CD4-positive, alpha-beta T cell treated with Interleukin-4 for 4 hours (primary cell): ENCODE measurements around the gene KCNH5.

Experiments
- DNase-seq: peaks from one replicate; pipeline ENCODE4 v3.0.0-alpha.2; 2020

KCNH5 gene

DNA sequence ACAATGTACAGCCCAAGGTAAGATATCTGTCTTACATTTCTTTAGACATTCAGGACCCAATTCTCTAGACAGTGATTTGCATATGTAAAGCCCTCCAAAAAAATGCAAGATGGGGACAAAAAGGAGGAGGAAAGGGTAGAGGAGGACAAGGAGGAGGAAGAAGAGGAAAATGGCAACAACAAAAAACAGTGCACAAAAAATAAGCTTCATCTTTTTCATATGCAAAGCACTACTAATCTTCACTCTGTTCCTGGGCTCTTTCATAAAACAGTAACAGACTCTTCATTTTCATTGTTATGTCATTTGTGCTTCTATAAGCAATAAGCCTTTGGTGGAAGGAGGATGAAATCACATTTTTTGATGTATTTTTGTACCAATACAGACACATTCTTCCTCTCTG is 61.4 kb downstream of the KCNH5 start:
- no peak for DNase-seq

DNA sequence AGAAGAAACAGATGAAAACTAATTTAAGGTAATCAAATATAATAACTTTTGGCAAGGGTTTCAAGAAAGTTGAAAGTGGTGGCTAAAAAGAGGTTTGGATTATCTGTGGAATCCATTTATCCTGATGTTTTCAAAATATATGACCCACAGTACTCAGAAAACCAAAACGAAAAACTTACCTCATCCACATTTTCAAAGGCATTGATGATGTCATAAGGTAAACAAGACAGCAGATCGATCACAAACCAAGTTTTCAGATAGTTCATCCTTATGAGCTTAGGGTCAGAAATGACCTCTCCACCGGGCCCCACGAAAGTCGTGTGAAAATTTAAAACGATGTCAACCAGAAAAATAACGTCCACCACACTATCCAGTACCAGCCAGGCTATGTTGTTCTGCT is 64.6 kb downstream of the KCNH5 start:
- DNase-seq: no peak

DNA sequence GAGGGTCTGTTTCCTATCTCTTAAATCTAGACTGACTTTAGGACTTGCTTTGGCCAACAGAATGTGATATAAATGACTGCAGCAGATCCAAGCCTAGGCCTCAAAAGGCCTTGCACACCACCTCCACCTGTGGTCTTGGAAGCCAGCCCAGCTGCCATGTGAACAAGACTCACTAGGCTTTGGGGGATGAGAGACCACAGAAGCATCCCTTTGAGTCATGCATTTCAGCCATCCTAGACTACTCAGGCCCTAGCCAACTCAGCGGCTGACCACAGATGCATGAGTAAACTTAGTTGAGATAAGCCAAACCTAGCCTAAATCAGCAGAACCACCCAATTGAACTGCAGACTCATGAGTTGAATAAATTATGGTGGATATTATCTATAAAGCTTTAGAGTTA is 87.7 kb downstream of the KCNH5 start:
- no peak for DNase-seq

DNA sequence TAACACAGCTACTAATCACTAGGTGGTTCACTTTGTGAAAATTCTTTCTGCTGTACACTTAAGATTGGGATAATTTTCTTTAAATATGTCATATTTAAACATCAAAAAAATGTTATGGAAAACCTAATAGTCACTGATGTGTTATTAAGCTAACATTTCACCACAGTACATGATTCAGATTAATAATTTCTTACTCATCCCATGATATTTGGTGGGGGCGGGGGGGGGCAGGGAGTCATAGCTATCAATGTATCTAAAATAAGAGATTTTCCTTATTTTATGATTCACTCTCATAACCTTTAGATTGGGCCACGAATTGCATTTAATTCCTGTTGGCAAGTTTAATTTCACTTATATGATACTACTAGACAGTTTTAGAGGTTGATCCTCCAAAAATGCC is 88.8 kb downstream of the KCNH5 start:
- no peak for DNase-seq

DNA sequence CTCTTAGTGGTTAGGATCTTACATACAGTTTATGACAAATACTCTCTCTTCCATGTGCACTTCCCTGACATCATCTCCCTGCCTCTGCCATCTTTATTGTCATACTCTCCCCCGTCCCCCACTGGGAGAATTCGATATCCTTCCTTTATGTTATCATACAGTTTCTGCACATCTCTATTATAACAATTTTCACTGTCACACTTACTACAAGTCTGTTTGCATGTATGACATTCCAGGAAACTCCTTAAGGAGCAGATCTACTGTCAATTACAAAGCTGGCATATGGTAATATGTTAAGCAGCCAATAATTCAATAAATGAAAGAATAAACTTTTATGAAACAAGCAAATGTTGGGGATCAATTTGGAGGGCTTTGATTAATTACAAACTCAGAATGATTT is 91.1 kb downstream of the KCNH5 start:
- DNase-seq: no peak

DNA sequence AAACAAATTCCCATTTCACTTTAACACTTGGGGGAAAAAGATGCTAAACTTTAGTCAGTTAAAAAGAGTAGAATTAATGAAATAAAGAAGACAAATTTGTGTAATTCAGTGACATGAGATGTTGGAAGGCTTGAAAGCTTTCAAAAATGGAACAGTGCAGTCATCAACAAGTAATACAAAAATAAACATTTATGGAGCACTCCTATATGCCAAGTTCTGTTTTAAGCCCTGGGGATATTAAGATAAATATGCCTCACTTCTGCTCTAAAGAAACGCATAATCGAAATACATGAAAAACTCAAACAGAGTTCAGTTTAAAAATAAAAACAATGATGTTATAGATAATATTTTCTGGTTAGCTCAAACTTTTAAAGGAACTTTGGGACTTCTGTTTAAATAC is 93.0 kb downstream of the KCNH5 start:
- DNase-seq: no peak

DNA sequence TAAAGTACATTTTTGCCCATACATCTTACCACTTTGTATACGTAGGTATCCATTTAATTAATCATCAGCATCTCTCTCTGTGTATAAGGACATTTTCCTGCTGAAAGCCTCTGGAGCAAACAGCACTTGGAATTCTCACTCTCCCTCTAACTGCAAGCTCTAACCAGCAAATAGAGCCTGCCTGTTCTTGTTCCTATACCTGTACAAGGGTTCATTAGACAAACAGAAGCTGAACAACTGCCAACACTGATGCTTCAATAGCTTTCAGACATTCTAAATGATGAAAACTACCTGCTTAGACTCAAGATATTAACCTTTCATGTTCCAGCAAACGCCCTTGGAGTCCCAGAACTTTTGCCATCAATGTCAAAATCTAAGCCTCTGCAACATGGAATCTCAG is 98.0 kb downstream of the KCNH5 start:
- no peak for DNase-seq

DNA sequence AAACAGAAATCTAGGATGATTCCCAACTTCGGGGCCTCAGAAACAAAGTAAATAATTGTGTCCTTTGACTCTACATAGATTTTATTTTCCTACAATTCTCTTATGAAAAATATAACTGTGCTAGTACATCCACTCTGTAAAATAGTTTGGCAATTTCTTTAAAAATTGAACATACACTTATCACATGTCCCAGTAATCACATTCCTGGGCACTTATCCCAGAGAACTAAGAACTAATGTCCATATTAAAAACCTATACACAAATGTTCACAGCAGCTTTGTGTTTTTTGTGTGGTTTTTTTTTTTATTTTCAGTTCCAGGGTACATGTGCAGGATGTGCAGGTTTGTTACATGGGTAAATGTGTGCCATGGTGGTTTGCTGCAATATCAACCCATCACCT is 99.0 kb downstream of the KCNH5 start:
- no peak for DNase-seq

DNA sequence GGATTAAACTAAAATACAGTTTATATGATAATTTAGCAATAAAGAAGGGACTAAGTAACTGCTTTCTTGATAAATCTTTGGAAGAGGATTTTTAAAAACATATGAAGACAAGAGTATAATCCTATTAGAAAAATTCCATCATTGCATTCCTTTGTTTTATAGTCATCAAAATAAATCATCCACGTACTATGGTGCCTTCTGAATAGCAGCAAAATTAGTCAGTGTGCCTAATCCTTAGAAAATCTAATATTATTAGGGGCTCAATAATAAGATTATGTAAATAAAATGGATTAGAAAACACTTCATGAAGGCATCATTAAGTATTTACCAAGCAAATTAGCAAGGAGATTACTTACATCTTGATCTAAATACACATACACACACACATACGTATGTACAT is 102.1 kb downstream of the KCNH5 start:
- DNase-seq: no peak

DNA sequence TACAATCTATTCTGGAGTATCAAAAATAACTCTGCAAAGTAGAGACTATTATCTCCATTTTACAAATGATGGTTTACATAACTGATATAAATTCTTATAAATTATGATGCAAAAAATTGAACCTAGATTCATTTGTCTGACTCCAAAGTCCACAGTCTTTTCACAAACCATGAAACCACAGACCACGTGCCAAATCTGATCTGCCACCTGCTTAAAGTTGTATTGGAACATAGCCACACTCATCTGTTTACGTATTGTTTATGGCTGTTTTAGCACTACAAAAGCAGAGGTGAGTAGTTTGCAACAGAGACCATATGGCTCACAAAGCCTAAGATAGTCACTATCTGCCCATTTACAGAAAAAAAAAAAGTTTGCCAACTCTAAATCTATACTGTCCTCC is 105.3 kb downstream of the KCNH5 start:
- no peak for DNase-seq

DNA sequence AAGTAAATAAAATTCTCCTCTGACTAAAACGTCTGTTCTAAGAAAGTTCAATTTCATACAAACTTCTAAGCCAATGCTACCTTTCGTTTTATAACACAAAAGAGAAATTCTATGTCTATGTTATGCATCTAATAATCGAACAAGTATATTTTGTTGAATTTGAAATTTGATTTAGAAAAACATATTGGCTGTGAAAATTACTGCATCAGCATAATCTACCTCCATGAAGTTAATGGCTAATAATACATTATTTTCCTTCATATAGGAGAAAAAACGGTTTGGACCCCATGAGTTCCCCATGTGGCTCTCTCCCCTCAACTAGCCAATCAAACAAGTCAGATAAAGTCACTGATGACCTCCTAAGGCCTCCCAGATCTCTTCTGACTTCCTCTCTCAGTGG is 106.5 kb downstream of the KCNH5 start:
- no peak for DNase-seq

DNA sequence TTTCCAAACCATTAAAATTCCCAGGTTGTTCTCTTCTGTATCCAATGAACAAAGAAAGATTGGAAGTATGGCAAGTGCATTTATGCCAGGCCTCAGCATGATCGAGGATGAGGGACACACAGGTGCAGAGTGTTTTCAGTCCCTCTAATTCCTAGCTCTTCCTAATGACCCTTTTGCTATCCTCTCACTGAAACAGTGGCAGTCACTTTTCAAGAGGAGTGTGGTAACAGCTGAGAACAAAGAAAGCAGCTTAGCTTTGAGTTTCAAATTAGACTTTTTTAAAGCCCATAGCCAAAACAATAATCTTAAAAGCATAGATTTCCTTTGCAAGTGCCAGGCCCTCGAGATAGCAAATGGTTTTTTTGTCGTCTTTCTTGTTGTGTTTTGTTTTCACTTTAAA is 110.8 kb downstream of the KCNH5 start:
- DNase-seq: no peak

DNA sequence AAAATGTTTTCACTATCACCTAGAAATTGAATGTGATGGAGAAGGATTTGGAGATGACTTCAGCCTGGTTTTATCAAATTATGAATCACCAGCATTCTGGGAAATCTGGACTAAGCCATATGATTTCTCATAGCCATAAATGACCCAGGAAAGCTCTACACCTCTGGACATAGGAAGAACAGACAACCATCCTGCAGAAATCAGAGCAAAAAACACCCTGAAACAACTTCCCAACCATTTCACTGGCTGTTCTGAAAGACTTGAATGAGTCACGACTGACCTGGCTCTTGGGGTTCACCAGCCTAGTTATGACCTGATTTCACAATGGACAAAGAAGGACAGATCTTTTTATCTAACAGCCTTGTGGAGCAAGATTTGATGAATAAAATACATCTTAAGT is 123.8 kb downstream of the KCNH5 start:
- no peak for DNase-seq

DNA sequence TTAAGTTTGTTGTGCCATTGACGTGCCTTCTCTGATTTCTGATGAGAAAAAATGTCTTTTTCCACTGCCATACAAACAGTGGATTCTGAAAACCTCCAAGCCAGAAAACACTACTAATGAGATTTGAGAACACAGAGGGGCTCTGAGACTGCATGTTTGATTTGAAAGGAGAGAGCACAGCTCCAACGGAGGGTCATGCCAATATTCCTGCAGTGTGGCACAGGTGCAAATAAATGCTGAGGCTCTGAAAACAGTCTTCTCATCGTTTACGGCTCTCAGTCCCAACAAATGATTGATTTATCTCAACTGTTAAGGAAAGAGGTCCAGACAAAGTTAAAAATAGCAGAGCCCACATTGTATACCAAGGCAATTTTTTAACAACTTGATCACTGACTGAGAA is 128.7 kb downstream of the KCNH5 start:
- no peak for DNase-seq

DNA sequence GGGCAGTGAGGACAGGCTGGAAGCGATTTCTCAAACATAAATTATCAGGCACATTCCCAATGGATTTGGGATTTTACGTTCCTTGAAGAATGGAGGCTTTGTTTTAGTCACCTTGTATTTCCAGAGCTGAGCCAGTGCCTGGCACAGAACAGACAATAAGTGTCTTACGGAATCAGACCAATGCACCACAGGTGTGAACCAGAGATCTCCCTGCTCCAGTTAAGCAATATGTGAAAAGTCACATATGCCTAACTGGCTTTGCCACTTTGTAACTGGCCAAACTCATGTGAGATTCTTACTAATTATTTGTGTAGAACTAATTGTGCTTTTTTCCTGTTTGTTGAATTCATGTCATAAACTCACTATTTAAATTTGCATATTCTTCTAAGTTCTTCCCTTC is 130.4 kb downstream of the KCNH5 start:
- DNase-seq: no peak

DNA sequence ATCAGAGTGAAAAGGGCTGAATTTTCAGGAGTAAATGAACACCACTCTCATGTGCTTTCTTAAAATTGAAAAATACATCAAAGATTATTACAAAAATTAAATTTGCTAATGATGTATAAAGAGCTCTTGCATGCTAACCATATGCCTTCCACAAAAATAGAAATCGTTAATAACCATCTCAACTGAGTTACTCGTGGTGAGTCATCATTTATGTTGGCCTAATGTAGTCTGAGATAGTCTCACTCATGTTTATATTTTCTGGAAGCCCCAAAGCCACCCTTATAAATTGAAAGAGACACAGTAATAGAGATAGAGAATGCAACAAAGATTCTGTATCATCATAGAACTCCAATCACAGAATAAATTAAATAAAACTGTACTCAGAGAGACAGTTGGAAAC is 131.2 kb downstream of the KCNH5 start:
- DNase-seq: no peak

DNA sequence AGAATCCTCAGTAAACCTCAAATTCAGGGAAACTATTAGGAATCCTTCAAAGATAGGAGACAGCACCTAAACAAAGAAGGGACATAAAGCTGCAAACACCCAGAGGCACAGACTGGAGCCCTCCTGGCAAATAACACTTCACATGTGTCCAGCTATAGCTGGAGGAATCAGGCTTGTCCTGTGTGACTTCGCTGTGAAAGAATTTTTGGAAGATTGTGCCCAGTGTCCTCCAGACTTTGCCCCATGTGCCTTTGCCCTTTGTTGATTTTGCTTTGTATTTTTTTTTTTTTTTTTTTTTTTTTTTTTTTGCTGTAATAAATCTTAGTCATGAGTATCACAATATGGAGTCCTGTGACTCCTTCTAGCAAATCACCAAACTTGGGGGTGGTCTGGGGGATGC is 136.8 kb downstream of the KCNH5 start:
- no peak for DNase-seq

DNA sequence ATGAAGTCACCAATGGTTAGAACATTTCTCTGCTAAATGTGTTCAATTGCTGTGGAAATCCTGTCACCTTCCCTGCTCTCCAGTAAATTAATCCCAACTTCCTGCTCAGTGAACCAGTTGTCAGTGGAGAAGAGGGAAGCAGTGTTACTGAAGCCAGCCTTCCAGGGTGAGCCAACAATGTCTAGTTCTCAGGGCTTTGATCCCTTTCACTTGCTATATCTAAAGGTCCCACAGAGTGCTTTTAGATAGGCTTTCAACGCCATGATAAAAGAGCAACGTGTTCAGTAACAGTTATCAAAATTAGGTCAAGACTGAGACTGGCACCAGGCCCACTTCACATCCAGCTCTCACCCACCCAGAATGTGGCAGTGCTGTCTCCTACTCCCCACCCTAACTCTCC is 139.7 kb downstream of the KCNH5 start:
- no peak for DNase-seq

DNA sequence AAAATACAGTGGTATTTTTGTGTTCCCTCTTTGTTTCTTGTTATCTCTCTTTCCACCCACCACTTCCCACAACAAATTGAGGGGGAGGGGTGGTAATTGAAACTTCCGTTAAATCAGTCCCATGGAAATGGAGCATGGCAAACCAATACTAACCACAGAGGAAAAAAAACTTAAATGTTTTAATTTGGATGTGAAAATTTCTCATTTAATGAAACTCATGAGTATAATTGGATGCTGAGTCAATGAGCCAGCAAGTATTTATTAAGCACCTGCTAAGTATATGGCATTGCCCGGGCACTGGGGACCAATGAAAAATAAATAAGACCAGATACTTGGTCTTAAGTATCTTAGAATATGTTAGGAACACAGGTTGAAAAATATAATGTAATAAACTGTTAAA is 147.5 kb downstream of the KCNH5 start:
- DNase-seq: no peak

DNA sequence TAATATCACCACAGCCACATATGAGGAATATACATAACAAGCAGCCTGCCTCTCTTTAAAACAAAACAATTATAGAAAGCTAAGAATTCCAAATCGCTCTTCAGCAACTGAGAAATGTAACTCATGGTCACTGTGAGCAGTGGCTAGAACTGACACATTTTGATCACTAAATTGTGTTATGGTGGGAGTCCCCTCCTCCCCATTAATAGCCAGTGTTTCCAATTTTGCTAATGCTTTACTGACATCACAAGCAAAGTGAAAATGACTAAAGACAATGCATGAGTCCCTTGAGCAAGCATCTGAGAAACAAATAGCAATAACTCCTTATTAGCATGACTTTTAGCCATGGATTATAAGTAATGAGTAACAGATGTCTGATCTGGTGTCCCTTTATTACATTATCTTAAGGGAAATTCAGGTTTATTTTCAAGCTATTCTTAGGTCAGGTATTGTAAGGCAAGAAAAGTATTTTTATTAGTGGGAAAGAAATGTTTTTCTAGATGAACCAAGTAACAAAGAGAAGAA is 148.3 kb downstream of the KCNH5 start:
- DNase-seq: no peak

DNA sequence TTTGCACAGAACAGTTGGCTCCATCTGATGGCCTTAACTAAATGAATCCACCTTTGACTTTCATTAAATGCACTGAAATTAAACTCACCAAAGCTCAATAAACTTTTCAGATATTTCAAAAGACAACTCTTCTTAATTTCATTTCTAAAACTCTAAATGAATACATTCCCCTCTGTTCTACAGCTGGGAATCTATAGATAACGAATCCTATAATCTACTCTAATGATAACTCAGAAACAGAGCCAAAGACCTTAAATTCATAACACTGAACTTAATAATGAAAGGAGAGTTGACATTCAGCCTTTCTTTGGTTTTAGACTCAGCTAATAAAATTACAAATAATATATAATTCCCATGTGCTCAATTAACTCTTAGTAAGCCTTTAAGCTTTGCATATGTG is 150.5 kb downstream of the KCNH5 start:
- no peak for DNase-seq

DNA sequence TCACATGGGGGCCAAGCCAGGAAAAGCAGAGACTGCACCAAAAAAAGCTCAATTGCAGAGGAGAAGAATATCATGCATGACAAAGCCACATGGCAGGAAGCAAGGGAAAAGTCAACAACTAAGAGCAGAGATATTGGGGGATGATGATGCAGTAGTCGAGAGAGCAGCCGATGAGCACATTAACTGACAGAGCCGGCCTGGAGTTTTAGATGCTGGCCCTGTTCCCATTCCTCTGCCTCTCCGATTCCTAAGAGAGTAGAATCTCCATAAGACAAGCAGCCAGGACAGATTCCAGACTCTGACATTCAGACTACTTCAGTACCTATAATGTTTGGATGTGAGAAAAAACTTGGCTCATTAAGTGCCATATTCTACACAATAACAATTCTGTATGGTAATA is 155.9 kb downstream of the KCNH5 start:
- DNase-seq: no peak

DNA sequence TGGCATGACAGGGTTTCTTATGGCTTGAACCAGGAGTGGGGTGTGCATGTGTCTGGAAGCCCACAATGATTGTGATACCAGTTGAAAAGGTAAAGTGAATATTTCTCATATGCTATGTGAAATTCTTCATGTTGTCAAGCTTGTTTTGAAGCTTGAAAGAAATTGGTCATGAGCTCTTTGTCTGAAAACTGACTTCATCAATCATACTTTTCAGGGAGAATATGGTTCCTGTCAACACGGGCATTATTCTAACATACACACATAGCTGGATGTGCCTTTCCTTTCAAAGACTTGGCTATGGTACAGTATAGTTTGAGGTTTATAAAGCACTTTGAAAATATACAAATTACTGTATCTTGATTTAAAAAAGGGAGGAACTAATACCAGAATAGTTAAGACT is 158.8 kb downstream of the KCNH5 start:
- DNase-seq: no peak

DNA sequence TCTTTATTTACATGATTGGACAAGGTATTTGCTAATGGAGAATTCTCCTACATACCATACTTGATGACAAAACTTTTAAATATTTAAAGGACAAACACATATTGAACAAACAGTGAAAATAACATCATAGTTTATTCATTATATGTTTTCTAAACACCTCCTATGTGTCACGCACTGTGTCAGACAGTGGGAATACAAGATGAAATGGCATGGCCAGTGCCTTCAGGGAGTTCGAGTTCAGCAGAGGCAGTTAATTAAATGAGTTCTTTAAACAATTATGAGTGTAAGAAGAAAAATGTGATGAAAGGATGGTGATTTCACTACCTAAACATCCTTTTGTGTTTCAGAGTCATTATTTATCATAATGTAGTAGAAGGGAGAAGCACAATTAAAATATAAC is 159.8 kb downstream of the KCNH5 start:
- DNase-seq: no peak

DNA sequence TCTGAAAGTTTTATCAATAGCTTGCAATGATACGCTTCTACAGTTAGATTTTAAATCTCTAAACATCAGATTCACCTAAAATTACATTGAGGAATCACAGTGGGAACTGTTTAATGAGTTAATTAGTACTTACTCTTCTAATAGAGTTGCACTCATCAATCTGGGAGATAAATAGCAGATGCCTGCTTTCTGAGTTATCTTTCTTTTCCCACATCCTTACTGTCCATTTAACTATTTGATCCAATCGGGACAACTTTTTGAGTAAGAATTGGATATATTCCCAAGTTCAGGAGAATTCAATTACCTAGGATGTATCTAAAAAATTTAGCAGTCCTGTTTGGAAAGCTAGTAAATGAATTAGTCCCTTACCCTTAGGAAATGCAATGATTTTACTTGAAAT is 162.3 kb downstream of the KCNH5 start:
- DNase-seq: no peak

DNA sequence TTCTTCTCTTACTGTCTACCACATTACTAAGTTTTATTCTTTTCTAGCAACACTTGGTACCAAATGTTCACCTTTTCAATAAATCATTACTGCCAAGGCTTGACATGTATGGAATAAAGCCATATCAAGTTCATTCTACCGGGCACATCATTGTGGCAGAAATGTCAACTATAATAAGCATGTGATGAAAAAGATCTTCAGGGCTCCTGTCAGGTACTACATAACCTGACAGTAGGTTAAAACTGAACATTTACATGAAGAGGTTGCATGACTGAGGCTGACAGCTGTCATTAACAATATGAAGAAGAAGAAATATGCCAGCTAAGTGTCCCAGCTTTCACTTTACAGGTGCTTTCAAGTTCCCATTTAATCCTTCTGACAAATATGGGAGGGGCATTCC is 178.9 kb downstream of the KCNH5 start:
- DNase-seq: no peak
